Measurements from ENCODE around the gene GRIK2. TPM values are rescaled to one million over a fixed set of nuclear protein-coding genes. Genes with fewer than 3 reads are reported as not detected.

GRIK2 gene
- total RNA-seq, 1 experiment from 2014 or later: 6.6 TPM

DNA sequence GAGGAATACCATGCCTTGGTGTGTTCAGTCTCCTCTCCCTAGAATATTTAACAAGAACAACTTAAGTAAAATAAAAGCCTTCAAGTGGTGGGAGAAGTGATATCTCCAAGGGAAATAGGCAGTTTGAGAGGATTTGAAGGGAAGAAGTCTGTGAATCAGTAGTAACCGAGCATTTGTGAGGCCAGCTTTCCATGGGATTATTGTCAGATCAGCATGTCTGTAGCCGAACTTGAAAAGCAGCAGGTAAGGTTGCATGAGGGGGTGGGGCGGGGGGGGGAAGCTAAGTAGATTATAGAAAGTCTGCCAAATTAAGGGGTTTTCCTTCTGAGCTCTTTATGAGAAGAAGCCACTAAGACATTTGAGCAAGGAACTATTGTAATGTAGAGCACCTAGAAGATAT is 92.6 kb downstream of the GRIK2 start:
- Histone ChIP-seq H3K27me3 (ENCODE audit: control insufficient read depth, insufficient read depth, low read length) (no peaks in the 10 kb centered on the region), H3K36me3 (ENCODE audit: control insufficient read depth, insufficient read depth, low read length) (no peaks in the 10 kb centered on the region), H3K4me3 (ENCODE audit: low read depth in 2 of 2, low read length in 2 of 2) (no peak overlapping the region), H3K27ac (ENCODE audit: low read length) (no peak overlapping the region), H3K4me1 (ENCODE audit: control insufficient read depth, insufficient read depth, low read length) (no peaks in the 10 kb centered on the region; the same call in 1 of the 2 replicates), H3K9me3 (ENCODE audit: control insufficient read depth, insufficient read depth, low read depth, low read length) (no peaks in the 10 kb centered on the region)
- CTCF ChIA-PET: interaction anchor here (0.6 kb wide), 2 partner anchors 55 to 88 kb away, joined by 4 to 6 read pairs; no protein-coding TSS in a partner anchor
- in situ Hi-C loops (cut with HindIII; ENCODE audit: low pct_unique_long_range_greater_than_20kb, low sequenced_read_pairs): no loop called here
- POLR2A ChIA-PET: no interaction called here
- TF ChIP-seq, protein P1, sequence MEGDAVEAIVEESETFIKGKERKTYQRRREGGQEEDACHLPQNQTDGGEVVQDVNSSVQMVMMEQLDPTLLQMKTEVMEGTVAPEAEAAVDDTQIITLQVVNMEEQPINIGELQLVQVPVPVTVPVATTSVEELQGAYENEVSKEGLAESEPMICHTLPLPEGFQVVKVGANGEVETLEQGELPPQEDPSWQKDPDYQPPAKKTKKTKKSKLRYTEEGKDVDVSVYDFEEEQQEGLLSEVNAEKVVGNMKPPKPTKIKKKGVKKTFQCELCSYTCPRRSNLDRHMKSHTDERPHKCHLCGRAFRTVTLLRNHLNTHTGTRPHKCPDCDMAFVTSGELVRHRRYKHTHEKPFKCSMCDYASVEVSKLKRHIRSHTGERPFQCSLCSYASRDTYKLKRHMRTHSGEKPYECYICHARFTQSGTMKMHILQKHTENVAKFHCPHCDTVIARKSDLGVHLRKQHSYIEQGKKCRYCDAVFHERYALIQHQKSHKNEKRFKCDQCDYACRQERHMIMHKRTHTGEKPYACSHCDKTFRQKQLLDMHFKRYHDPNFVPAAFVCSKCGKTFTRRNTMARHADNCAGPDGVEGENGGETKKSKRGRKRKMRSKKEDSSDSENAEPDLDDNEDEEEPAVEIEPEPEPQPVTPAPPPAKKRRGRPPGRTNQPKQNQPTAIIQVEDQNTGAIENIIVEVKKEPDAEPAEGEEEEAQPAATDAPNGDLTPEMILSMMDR (IDR thresholded peaks at IDR 0.05): no peak
- TF ChIP-seq, protein P2, sequence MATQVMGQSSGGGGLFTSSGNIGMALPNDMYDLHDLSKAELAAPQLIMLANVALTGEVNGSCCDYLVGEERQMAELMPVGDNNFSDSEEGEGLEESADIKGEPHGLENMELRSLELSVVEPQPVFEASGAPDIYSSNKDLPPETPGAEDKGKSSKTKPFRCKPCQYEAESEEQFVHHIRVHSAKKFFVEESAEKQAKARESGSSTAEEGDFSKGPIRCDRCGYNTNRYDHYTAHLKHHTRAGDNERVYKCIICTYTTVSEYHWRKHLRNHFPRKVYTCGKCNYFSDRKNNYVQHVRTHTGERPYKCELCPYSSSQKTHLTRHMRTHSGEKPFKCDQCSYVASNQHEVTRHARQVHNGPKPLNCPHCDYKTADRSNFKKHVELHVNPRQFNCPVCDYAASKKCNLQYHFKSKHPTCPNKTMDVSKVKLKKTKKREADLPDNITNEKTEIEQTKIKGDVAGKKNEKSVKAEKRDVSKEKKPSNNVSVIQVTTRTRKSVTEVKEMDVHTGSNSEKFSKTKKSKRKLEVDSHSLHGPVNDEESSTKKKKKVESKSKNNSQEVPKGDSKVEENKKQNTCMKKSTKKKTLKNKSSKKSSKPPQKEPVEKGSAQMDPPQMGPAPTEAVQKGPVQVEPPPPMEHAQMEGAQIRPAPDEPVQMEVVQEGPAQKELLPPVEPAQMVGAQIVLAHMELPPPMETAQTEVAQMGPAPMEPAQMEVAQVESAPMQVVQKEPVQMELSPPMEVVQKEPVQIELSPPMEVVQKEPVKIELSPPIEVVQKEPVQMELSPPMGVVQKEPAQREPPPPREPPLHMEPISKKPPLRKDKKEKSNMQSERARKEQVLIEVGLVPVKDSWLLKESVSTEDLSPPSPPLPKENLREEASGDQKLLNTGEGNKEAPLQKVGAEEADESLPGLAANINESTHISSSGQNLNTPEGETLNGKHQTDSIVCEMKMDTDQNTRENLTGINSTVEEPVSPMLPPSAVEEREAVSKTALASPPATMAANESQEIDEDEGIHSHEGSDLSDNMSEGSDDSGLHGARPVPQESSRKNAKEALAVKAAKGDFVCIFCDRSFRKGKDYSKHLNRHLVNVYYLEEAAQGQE (IDR thresholded peaks at IDR 0.05; ENCODE audit: insufficient read depth in 1 of 2, low read depth in 2 of 2, low read length in 1 of 2): no peak
- no peak for TF ChIP-seq TCF7L2 (IDR thresholded peaks at IDR 0.05; ENCODE audit: low read depth, low read length)
- TF ChIP-seq SIN3A (IDR thresholded peaks at IDR 0.05; ENCODE audit: borderline replicate concordance, insufficient read depth, low read depth, low read length): no peak
- TF ChIP-seq POLR2AphosphoS5 (IDR thresholded peaks at IDR 0.05; ENCODE audit: low read depth, low read length): no peak
- BruUV-seq (replicated peaks): no TSS peak
- ATAC-seq: no peak
- DNase-seq (ENCODE audit: low read depth, low spot score): no peak
- intact Hi-C loops (cut with micrococcal nuclease; ENCODE audit: unreplicated experiment): no loop called here

DNA sequence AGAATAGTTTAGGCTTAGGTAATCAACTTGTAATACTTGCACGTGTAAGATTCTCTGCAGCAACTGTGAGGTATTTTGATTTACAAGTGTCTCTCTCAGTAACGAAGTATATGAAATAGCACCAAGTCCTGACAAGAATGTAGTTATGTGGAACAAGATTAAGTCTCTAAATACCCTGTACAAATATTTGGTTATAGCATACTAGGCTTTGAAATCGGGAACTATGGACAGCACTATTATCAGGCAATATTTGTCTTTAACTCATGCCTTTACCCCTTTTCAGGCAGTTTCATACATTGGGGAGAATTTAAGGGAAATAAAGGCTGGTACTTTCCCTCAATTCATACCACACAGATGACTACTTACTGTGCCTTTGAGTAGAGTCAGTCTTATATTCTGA is 93.2 kb downstream of the GRIK2 start:
- H3K9me3 ChIP-seq (ENCODE audit: control insufficient read depth, insufficient read depth, low read depth, low read length): no peaks in the 10 kb centered on the region
- H3K27me3 ChIP-seq (ENCODE audit: control insufficient read depth, insufficient read depth, low read length): no peaks in the 10 kb centered on the region
- POLR2A ChIA-PET: no interaction called here
- no peak overlapping the region for H3K27ac ChIP-seq (ENCODE audit: low read length)
- H3K4me1 ChIP-seq (ENCODE audit: control insufficient read depth, insufficient read depth, low read length): no peaks in the 10 kb centered on the region; the same call in 1 of the 2 replicates
- ATAC-seq (no peak), DNase-seq (ENCODE audit: low read depth, low spot score) (no peak)
- CTCF ChIA-PET: interaction anchor here (0.6 kb wide), 1 partner anchor 56 kb away, joined by 4 read pairs; no protein-coding TSS in a partner anchor
- H3K36me3 ChIP-seq (ENCODE audit: control insufficient read depth, insufficient read depth, low read length): no peaks in the 10 kb centered on the region
- TF ChIP-seq, protein P2 (IDR thresholded peaks at IDR 0.05; ENCODE audit: insufficient read depth in 1 of 2, low read depth in 2 of 2, low read length in 1 of 2): no peak
- TF ChIP-seq TCF7L2 (IDR thresholded peaks at IDR 0.05; ENCODE audit: low read depth, low read length): no peak
- TF ChIP-seq POLR2AphosphoS5 (IDR thresholded peaks at IDR 0.05; ENCODE audit: low read depth, low read length): no peak
- TF ChIP-seq, protein P1 (IDR thresholded peaks at IDR 0.05): no peak
- no peak for TF ChIP-seq SIN3A (IDR thresholded peaks at IDR 0.05; ENCODE audit: borderline replicate concordance, insufficient read depth, low read depth, low read length)
- no peak overlapping the region for H3K4me3 ChIP-seq (ENCODE audit: low read depth in 2 of 2, low read length in 2 of 2)
- no TSS peak for BruUV-seq (replicated peaks)
- in situ Hi-C loops (cut with HindIII; ENCODE audit: low pct_unique_long_range_greater_than_20kb, low sequenced_read_pairs): no loop called here
- intact Hi-C loops (cut with micrococcal nuclease; ENCODE audit: unreplicated experiment): no loop called here
